HG02610 (cell line): ENCODE measurements around the gene TNFAIP8.

Source experiments
- ATAC-seq: cut with Tn5 transposase; IDR thresholded peaks from one replicate; pipeline ENCODE4 v1.9.1; 2021; ENCODE audit warnings: mild to moderate bottlenecking, moderate library complexity; ENCODE audit not compliant: unreplicated experiment

TNFAIP8 gene

DNA sequence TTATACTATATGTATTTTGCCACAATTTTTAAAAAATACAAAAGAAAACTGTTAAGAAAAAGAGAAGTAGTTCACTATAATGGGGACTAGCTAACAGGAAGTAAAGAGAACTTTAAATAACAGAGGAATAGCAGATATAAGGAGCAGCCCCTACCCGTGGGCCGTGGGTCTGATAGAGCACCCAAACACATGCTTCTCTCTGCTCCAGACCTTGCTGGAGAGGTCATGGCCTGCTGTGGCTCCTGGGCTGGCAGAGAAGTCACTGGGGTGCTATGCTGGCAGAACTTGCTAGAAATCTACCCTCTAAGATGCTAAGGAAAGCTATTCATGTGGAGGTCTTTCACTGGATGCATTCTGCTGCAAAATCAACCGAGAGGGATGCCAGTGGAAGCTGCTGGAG, 10.0 kb upstream of the TNFAIP8 start:
- no peak for ATAC-seq

DNA sequence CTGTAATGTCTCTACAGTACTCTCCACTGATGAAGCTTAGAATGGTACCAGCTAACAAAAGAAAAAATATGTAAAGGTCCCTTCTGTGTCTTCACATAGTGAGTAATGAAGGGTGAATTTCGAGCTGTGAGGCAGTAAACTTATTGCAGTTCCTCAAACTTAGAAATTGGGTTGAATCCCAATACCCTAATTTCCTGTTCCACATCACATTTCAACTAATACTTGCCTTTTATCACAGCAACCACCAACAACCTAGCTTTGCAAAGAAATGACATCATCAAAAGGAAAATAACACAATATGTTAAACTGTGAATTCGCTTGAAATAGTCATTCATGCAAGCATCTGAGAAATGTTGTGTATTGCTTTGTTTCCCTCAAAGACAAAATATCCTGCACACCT, 9.4 kb upstream of the TNFAIP8 start:
- ATAC-seq, result no peak

DNA sequence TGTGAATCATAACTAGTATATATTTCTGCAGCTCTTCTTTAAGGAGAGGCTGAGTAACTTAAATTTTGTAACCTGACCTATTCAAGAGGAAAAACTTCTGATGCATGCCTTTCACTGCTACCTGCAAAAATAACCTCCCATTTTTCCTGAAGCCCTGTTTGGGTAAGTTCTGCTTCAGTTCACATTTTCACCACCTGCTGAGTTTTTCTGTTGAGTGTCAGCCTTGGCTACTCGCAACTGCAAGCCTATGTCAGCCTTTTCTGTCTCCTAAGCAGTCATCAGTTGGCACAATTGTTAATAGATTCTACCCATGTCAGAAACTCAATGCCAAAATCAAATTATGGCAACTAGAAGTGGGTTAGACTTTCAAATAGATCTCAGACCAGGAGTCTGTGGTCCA, 8.2 kb upstream of the TNFAIP8 start:
- ATAC-seq, result no peak

DNA sequence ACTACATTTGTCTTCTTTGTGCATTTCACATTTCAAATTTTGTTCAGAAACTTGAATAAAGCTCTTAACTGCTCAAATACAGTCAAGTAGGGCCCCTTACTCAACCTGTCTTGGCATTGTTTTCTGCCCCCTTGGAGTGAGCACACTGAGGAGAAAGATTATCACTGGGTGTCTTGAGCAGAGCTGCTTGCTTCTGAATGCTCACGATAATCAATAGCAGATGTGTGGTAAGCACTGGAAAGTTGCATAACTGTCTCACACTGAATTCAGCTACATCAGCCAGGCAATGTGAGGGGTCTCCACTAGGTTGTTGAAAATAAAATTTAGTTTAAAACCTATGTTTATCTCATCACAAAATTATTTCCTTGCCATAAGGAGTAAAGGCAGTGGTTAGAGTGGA, 7.8 kb upstream of the TNFAIP8 start:
- ATAC-seq, result no peak

DNA sequence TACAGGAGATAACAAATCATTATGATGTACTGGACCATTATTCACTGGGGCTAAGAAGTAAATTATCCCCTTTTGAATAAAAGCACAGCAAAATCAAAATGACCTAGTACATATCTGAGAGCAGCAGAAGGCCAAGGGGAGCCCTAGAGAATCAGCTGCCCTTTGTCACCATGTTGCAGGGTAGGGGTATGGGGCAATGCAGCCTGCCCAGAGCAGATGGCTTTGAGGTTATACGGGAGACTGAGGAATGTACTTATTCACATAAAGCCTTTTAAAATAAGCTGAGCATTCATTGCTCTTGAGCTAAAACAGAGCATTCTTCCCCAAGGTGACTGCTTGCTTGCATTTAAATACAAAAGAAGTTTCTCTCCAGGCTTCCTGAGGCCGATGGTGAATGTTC, 2.6 kb upstream of the TNFAIP8 start:
- ATAC-seq, result no peak

GRCh38 chr5:119353686-119354366, 2.0 kb upstream of the TNFAIP8 start:
- ATAC-seq, result peak; percentile 47

- no peak for ATAC-seq
Observed at GRCh38 chr5:119354537-119355243, 1.1 kb upstream of the TNFAIP8 start.

DNA sequence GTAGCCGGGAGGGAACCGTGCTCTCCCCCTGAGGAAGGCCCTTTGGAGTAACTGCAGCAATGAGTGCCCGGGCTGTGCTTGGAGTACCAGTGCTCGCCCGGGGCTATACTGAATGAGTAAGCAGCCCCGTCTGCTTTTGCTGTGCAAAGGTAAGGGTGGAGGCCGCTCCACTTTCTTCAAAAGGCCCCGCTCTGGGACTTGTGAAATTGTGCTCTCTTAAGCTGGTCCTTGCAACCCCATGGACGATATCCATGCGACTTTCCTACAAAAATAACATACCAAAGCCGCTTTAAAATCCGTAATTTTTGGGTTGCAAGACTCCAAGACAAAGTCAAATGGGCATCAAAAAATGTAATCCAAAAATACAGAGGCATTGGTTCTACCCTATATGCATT, 578 bp upstream of the TNFAIP8 start:
- peak; percentile 32 for ATAC-seq

DNA sequence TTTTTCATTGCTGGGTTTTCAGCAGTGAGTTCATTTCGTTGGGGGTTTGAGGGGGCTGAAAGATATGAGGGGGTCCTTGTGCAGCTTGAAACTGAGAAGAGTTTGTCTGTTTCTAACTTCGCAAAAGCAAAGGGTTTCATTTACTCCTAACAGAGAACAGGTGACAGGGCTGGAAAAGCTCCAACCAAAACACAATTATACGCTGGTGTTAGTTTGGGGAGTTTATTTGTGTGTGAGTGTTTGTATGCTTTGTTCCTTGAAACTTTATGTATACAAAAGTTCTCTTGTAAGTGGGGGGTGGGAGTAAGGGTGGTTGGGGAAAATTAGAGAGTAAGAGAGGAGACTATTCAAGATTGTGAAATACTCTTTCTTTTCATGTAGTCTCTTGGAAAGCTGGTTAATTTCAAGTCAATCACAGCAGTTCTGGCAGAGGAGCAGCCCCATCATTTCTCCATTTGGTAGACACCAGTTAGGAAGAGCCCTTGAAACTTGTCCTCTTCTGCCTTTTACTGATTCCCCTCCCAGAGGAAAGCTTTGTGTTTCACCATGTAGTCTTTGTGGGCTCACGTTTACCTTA, 881 bp downstream of the TNFAIP8 start:
- ATAC-seq, result no peak

GRCh38 chr5:119357270-119357669, 1.5 kb downstream of the TNFAIP8 start:
- no peak for ATAC-seq

DNA sequence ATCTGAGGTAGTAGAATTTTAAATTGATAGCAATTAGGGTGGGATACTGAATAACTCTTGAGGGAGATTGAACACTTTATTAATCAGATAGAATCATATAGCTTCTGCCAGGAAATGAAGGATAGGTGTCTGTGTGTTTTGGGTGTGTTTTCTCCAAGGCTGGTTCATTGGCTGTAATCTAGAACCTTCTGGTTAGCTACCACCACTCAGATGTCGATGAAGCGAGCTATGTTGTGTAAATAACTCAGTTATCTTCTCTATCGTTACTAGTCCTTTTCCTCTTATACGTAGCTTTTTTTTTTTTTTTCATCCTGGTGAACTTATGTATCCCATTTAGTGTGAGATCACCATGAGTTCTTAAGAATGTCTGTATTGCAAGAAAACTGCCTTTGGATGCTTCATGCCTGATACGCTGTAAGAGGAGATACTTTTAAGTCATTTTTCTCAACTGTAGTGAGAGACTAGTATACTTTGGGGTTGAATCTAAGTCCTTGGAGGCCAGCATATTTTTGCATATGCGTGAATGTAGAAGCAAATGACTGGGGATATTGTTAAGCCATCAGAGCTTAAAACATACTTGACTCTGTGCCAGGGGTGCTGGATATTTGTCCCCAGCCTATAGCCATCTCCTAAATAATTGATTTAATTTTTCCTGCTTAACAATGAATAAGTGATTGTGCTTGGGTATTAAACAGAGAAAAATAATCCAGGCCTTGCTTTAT, 2.1 kb downstream of the TNFAIP8 start:
- ATAC-seq, result no peak

DNA sequence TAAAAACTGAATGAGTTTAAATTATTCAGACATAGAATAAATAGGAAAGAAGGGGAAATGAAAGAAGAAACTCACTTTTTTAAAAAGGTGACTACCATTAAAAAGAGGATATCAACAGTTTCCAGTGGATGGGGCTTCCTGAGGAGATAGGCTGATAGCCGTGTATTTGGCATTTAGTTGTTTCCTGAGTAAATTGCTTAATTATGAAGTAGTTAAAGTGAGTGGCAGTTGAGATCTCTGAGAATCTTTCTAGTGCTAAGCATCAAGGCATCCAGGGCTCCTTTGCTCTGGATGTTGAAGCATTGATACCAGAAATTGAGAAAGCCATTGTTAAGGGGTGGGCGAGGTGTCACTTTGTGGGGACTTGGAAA, 2.7 kb downstream of the TNFAIP8 start:
- ATAC-seq, result no peak

DNA sequence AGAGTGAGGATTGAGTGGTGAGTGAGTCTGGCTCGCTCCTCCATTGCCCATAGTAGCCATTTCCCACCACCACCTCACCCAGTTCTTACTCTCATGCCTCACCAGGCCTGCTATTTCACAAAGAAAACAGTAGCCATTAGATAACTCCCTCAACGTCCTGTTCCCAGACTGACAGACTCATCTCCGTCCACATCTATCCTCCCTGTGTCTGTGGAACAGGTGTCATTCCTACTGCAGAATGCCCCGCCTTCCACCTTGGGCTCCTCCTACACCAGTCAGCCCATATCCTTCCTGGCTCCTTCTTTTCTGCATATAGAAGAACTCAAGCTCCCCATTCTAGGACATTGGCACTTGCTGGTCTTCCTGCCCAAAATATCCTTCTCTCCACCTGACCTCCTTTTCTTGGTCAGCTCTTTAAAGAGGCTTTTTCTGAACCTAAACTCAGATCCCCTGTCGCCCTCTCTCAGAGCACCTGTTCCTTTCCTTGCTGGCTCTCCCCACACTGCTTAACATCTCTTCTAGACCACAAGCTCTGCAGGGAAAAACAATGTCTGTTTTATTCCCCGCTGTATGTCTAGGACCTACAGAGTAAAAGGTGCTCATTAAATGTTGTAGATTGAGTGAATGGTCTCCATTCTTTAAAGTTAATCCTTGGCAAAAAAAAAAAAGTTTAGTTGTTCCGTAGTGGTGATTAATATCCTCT, 3.2 kb downstream of the TNFAIP8 start:
- no peak for ATAC-seq

DNA sequence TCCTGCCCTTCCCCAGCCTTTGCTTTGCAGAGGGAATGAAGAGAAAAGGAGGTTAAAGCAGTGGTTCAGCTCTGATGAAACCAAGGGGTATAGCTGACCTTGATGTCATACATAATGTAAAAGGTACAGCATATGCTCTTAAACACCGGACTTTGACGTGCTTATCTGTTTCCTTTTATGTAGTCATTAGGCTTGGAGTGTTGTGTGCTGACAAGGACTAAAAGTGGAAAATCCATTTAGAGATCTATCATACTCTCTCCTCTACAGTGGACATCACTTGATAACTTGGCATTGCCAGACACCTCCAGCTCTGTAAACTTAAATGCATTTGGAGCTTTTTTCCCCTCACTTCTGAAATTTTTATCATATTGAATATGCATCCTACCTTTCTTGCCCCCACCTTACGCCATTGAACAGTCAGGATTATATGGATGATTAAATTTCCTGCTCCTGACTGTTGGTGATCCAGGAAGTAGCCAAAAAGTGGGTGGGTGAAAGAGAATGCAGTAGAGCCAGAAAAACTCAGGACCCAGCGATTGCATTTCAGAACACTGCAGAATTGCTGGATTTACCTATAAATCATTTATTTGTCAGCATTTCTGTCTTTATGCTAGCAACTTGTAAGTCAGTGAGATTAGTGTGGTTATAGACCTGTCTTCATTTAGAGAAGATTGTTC, 4.1 kb downstream of the TNFAIP8 start:
- ATAC-seq, result no peak

GRCh38 chr5:119360905-119361593, 5.2 kb downstream of the TNFAIP8 start:
- no peak for ATAC-seq

- no peak for ATAC-seq
Observed at GRCh38 chr5:119361594-119362125, 5.8 kb downstream of the TNFAIP8 start.

- ATAC-seq, result no peak
Observed at GRCh38 chr5:119362714-119363113, 6.9 kb downstream of the TNFAIP8 start.

- no peak for ATAC-seq
Observed at GRCh38 chr5:119363271-119363670, 7.5 kb downstream of the TNFAIP8 start.

DNA sequence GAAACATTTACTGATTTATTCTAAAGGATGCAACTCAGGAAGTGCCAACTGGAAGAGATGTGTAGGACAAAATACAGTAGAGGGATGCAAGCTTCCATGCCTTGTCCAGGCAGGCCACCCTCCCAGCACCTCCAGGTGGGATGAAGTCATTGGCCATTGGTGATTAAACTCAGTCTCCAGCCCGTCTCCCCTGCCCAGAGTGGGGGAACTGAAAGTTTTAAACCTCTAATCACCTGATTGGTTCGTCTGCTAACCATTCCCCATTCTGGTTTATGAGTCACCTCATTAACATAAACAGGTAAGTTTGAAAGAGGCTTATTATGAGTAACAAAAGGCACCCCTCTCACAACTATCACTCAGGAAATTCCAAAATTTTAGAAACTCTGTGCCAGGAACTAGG, 8.1 kb downstream of the TNFAIP8 start:
- ATAC-seq, result peak; percentile 42
